H1 (cell line): ENCODE data around the gene SMIM9. TPM values are rescaled to one million over a fixed set of nuclear protein-coding genes. Genes with fewer than 3 reads are reported as not detected.

ENCODE experiments used
- CTCF ChIA-PET: fragments of 300-600 bp; sonication (Branson Sonifier 250); formaldehyde crosslinking; loops from one replicate; lab custom pipeline; 2021; ENCODE audit not compliant: partially characterized antibody; lab: Charles Lee
- POLR2A ChIA-PET: fragments of 300-600 bp; sonication (Branson Sonifier 250); formaldehyde crosslinking; loops from one replicate; lab custom pipeline; 2021; ENCODE audit warnings: inconsistent platforms; ENCODE audit not compliant: partially characterized antibody; lab: Charles Lee
- DNase-seq, 2 experiments: peaks; one replicate each; pipeline versions ENCODE4 v3.0.0 to v3.0.0-alpha.2; 2010 to 2022; ENCODE audit warnings: low spot score in 2 of 2, low read depth in 1 of 2, mixed read lengths in 1 of 2
- FAIRE-seq: peaks from 2 replicates; lab custom pipeline; 2011; peaks lifted over from hg19 to GRCh38; lab: Jason Lieb, UNC
- H2AFZ ChIP-seq: 2 replicates; pipeline ENCODE4 v1.8.1; 2012; ENCODE audit warnings: low read length, inconsistent platforms
- H2AK5ac ChIP-seq: 2 replicates; pipeline ENCODE4 v1.6.1; 2013; ENCODE audit warnings: low read depth, low read length
- H2BK120ac ChIP-seq: replicated peaks from 2 replicates; pipeline ENCODE3; 2013; ENCODE audit warnings: low read depth, low read length, inconsistent platforms
- H2BK12ac ChIP-seq: 2 replicates; pipeline ENCODE4 v1.6.1; 2013; ENCODE audit warnings: low read depth, low read length
- H2BK15ac ChIP-seq: 2 replicates; pipeline ENCODE4 v1.6.1; 2013; ENCODE audit warnings: low read length
- H2BK20ac ChIP-seq: 2 replicates; pipeline ENCODE4 v1.6.1; 2013; ENCODE audit warnings: low read length
- H2BK5ac ChIP-seq: 2 replicates; pipeline ENCODE4 v1.6.1; 2013; ENCODE audit warnings: low read depth, low read length
- H3K14ac ChIP-seq: 2 replicates; pipeline ENCODE4 v1.6.1; 2013; ENCODE audit warnings: inconsistent platforms; ENCODE audit not compliant: insufficient read length
- H3K18ac ChIP-seq: 2 replicates; pipeline ENCODE4 v1.6.1; 2013; ENCODE audit warnings: low read length; ENCODE audit errors: extremely low read depth
- H3K23ac ChIP-seq: 2 replicates; pipeline ENCODE4 v1.6.1; 2013; ENCODE audit warnings: inconsistent platforms; ENCODE audit not compliant: insufficient read length
- H3K23me2 ChIP-seq: 2 replicates; pipeline ENCODE4 v1.6.1; 2013; ENCODE audit warnings: low read depth, low read length
- H3K27ac ChIP-seq: 2 replicates; pipeline ENCODE4 v1.6.1; 2011; ENCODE audit warnings: low read depth, low read length, inconsistent platforms
- H3K27me3 ChIP-seq, 4 experiments: replicated peaks in 1 of 4; 1 replicate in 1 of 4; 2 replicates in 3 of 4; pipeline versions ENCODE4 v1.6.1 to v1.8.1; 2011 to 2013; ENCODE audit warnings: low read length in 3 of 4, mild to moderate bottlenecking in 3 of 4, inconsistent platforms in 2 of 4, mixed read lengths in 2 of 4, moderate library complexity in 1 of 4; ENCODE audit not compliant: control insufficient read depth in 3 of 4, insufficient read depth in 3 of 4; ENCODE audit errors: extremely low read depth in 1 of 4
- H3K36me3 ChIP-seq, 4 experiments: 2 replicates each; pipeline versions ENCODE4 v1.6.1 to v1.8.1; 2011 to 2013; ENCODE audit warnings: mild to moderate bottlenecking in 4 of 4, low read length in 3 of 4, moderate library complexity in 2 of 4, control low read depth in 1 of 4, inconsistent platforms in 1 of 4; ENCODE audit not compliant: insufficient read depth in 4 of 4, control insufficient read depth in 2 of 4
- H3K4ac ChIP-seq: replicated peaks from 2 replicates; pipeline ENCODE3; 2013; ENCODE audit warnings: low read length, low read depth, mixed read lengths, inconsistent platforms; ENCODE audit not compliant: insufficient read length
- H3K4me1 ChIP-seq, 4 experiments: replicated peaks in 1 of 4; 1 replicate in 1 of 4; 2 replicates in 3 of 4; pipeline versions ENCODE4 v1.6.1 to v1.8.1; 2011 to 2013; ENCODE audit warnings: low read length in 3 of 4, inconsistent platforms in 2 of 4, mixed read lengths in 1 of 4; ENCODE audit not compliant: insufficient read depth in 4 of 4, control insufficient read depth in 3 of 4
- H3K4me2 ChIP-seq, 2 experiments: 2 replicates each; pipeline versions ENCODE4 v1.6.1 to v1.8.1; 2011 to 2013; ENCODE audit warnings: low read depth in 2 of 2, low read length in 2 of 2, control low read depth in 1 of 2, inconsistent platforms in 1 of 2, mild to moderate bottlenecking in 1 of 2; ENCODE audit not compliant: insufficient read depth in 1 of 2
- H3K4me3 ChIP-seq, 4 experiments: fragments of 200-600, 300-600 bp in 1 of 4; sonication (generic), shearing (Covaris generic), sonication (Bioruptor Twin) in 1 of 4; 2 replicates each; pipeline versions ENCODE4 v1.5.1 to v1.8.1; 2011 to 2016; ENCODE audit warnings: low read length in 4 of 4, low read depth in 3 of 4, control low read depth in 2 of 4, inconsistent platforms in 2 of 4, mild to moderate bottlenecking in 2 of 4, mixed read lengths in 1 of 4, moderate library complexity in 1 of 4; ENCODE audit not compliant: insufficient read depth in 2 of 4; ENCODE audit errors: extremely low read depth in 1 of 4
- H3K56ac ChIP-seq: replicated peaks from 2 replicates; pipeline ENCODE3; 2013; ENCODE audit warnings: low read depth, mild to moderate bottlenecking, mixed read lengths, low read length, inconsistent platforms; ENCODE audit not compliant: insufficient read length
- H3K79me1 ChIP-seq: 2 replicates; pipeline ENCODE4 v1.6.1; 2013; ENCODE audit warnings: low read depth, low read length, control low read depth
- H3K79me2 ChIP-seq, 2 experiments: 2 replicates each; pipeline versions ENCODE4 v1.6.1 to v1.8.1; 2012 to 2013; ENCODE audit warnings: low read length in 2 of 2, mild to moderate bottlenecking in 2 of 2, inconsistent platforms in 1 of 2; ENCODE audit not compliant: insufficient read depth in 2 of 2, control insufficient read depth in 1 of 2
- H3K9ac ChIP-seq, 4 experiments: replicated peaks in 1 of 4; 1 replicate in 1 of 4; 2 replicates in 3 of 4; pipeline versions ENCODE4 v1.6.1 to v1.8.1; 2011 to 2013; ENCODE audit warnings: low read depth in 3 of 4, low read length in 3 of 4, control low read depth in 2 of 4, mild to moderate bottlenecking in 2 of 4, moderate library complexity in 2 of 4, inconsistent platforms in 1 of 4; ENCODE audit errors: extremely low read depth in 1 of 4
- H3K9me3 ChIP-seq, 2 experiments: 2 replicates each; pipeline versions ENCODE4 v1.6.1 to v1.8.1; 2012 to 2013; ENCODE audit warnings: mild to moderate bottlenecking in 2 of 2, moderate library complexity in 2 of 2, control low read depth in 1 of 2, inconsistent platforms in 1 of 2, low read depth in 1 of 2, low read length in 1 of 2, mixed read lengths in 1 of 2; ENCODE audit not compliant: insufficient read depth in 2 of 2
- H4K20me1 ChIP-seq, 2 experiments: replicated peaks in 1 of 2; 2 replicates each; pipeline versions ENCODE3 to v1.8.1; 2011 to 2013; ENCODE audit warnings: inconsistent platforms in 2 of 2, low read length in 2 of 2, mild to moderate bottlenecking in 1 of 2; ENCODE audit not compliant: insufficient read depth in 2 of 2, control insufficient read depth in 1 of 2
- H4K5ac ChIP-seq: 2 replicates; pipeline ENCODE4 v1.6.1; 2013; ENCODE audit warnings: low read length, low read depth, mixed read lengths, inconsistent platforms; ENCODE audit not compliant: insufficient read length
- H4K8ac ChIP-seq: 2 replicates; pipeline ENCODE4 v1.8.0; 2013; ENCODE audit warnings: mild to moderate bottlenecking, moderate library complexity, low read length, inconsistent platforms; ENCODE audit not compliant: insufficient read depth; ENCODE audit errors: extremely low read depth
- H4K91ac ChIP-seq: replicated peaks from 2 replicates; pipeline ENCODE3; 2013; ENCODE audit warnings: low read length, mixed read lengths, inconsistent platforms; ENCODE audit not compliant: insufficient read length
- CTBP2 ChIP-seq: IDR thresholded peaks from 2 replicates; pipeline ENCODE4 v1.7.0; 2011; ENCODE audit warnings: borderline replicate concordance, mild to moderate bottlenecking, moderate library complexity, mixed read lengths, low read length; ENCODE audit not compliant: insufficient read depth, insufficient read length
- HDAC2 ChIP-seq, 2 experiments: fragments of 300-600 bp in 1 of 2; sonication (generic) in 1 of 2; IDR thresholded peaks; 2 replicates each; pipeline ENCODE4 v1.6.1; 2011 to 2012; ENCODE audit warnings: low read depth in 2 of 2, low read length in 2 of 2, mild to moderate bottlenecking in 2 of 2, moderate library complexity in 2 of 2, borderline replicate concordance in 1 of 2, inconsistent platforms in 1 of 2
- KDM4A ChIP-seq: IDR thresholded peaks from one replicate; pipeline ENCODE4 v1.7.1; 2012; ENCODE audit warnings: low read depth, mild to moderate bottlenecking, moderate library complexity, low read length, inconsistent platforms; ENCODE audit not compliant: severe bottlenecking
- POU5F1 ChIP-seq: IDR thresholded peaks from 2 replicates; pipeline ENCODE4 v1.6.1; 2011; ENCODE audit warnings: low read depth, mild to moderate bottlenecking, low read length, moderate library complexity
- RAD21 ChIP-seq, 2 experiments: IDR thresholded peaks in 1 of 2; conservative IDR thresholded peaks in 1 of 2; 2 replicates each; pipeline ENCODE4 v1.6.1; 2011; ENCODE audit warnings: low read depth in 2 of 2, low read length in 2 of 2, improper control_type of control experiment in 1 of 2, inconsistent platforms in 1 of 2, mild to moderate bottlenecking in 1 of 2, moderate library complexity in 1 of 2
- WGBS, 2 experiments: shearing (Covaris generic) in 1 of 2; methylation state at CpG; one replicate each; pipeline versions ENCODE4 v1.1.6 to v1.1.7; 2013 to 2015; ENCODE audit warnings: low lambda C conversion rate in 2 of 2, mixed read lengths in 2 of 2, inconsistent platforms in 1 of 2, low coverage in 1 of 2, missing lambda C conversion rate in 1 of 2; ENCODE audit not compliant: insufficient replicate concordance in 2 of 2, insufficient coverage in 1 of 2, insufficient read length in 1 of 2; ENCODE audit errors: extremely low coverage in 1 of 2, missing lambda C conversion rate in 1 of 2; 5-methylcytosine and 5-hydroxymethylcytosine counted together
- polyA plus RNA-seq, 7 experiments: library from polyadenylated mRNA; depleted of rRNA in 3 of 7; stranded (reverse) in 5 of 7; unstranded in 2 of 7; fragments of >200 nt in 5 of 7; fragments of 200-250 nt in 2 of 7; gene quantifications; 1 replicate in 5 of 7; 2 replicates in 1 of 7; 4 replicates in 1 of 7; pipeline versions ENCODE4 v1.2.1 to v1.2.3, GENCODE V29; 2011 to 2013; ENCODE audit warnings: missing spikeins in 2 of 7, mixed read lengths in 2 of 7
- total RNA-seq: library from RNA; stranded (reverse); fragmentation: NEBNext Ultra II Directional; extraction: Animal tissue kit (Norgen Biotek cat#: 25700); gene quantifications from 2 replicates; pipeline ENCODE4 v1.2.1, GENCODE V29; 2021
- TF ChIP-seq, protein P1 (sequence below): IDR thresholded peaks from 2 replicates; pipeline ENCODE4 v1.6.1; 2011; ENCODE audit warnings: low read length, improper control_type of control experiment
- TF ChIP-seq, protein P2 (sequence below), 3 experiments: IDR thresholded peaks; 1 replicate in 2 of 3; 2 replicates in 1 of 3; pipeline versions ENCODE4 v1.5.1 to v1.6.1; 2011; ENCODE audit warnings: low read length in 3 of 3, mild to moderate bottlenecking in 3 of 3, inconsistent platforms in 2 of 3, low read depth in 1 of 3, moderate library complexity in 1 of 3; ENCODE audit not compliant: insufficient read depth in 1 of 3; ENCODE audit errors: control extremely low read depth in 1 of 3

Gene SMIM9
- total and polyA plus RNA-seq, 2 of the 8 experiments (the other 6 are each of a cell fraction or from before 2014, with no cell fraction given), result not detected

GRCh38 chrX:154809939-154810665, 24.4 kb downstream of the SMIM9 start:
- Histone ChIP-seq H2BK5ac (no peak overlapping the region), H3K23ac (no peak overlapping the region), H3K4me2 (no peak overlapping the region)
- no peak for DNase-seq
- TF ChIP-seq KDM4A, result no peak
- no peak for TF ChIP-seq RAD21 (IDR thresholded peaks at IDR 0.05 in 1 of 2, conservative IDR thresholded peaks at IDR 0.05 in 1 of 2; ENCODE audit: low read depth in 2 of 2, low read length in 2 of 2)
- no peak for TF ChIP-seq CTBP2
- no peak for TF ChIP-seq POU5F1
- TF ChIP-seq HDAC2 (IDR thresholded peaks at IDR 0.05; ENCODE audit: borderline replicate concordance in 1 of 2, low read depth in 2 of 2, low read length in 2 of 2), result no peak
- TF ChIP-seq, protein P1, sequence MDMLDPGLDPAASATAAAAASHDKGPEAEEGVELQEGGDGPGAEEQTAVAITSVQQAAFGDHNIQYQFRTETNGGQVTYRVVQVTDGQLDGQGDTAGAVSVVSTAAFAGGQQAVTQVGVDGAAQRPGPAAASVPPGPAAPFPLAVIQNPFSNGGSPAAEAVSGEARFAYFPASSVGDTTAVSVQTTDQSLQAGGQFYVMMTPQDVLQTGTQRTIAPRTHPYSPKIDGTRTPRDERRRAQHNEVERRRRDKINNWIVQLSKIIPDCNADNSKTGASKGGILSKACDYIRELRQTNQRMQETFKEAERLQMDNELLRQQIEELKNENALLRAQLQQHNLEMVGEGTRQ, result no peak
- TF ChIP-seq, protein P2, sequence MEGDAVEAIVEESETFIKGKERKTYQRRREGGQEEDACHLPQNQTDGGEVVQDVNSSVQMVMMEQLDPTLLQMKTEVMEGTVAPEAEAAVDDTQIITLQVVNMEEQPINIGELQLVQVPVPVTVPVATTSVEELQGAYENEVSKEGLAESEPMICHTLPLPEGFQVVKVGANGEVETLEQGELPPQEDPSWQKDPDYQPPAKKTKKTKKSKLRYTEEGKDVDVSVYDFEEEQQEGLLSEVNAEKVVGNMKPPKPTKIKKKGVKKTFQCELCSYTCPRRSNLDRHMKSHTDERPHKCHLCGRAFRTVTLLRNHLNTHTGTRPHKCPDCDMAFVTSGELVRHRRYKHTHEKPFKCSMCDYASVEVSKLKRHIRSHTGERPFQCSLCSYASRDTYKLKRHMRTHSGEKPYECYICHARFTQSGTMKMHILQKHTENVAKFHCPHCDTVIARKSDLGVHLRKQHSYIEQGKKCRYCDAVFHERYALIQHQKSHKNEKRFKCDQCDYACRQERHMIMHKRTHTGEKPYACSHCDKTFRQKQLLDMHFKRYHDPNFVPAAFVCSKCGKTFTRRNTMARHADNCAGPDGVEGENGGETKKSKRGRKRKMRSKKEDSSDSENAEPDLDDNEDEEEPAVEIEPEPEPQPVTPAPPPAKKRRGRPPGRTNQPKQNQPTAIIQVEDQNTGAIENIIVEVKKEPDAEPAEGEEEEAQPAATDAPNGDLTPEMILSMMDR (IDR thresholded peaks at IDR 0.05; ENCODE audit: control extremely low read depth in 1 of 3, insufficient read depth in 1 of 3, low read depth in 1 of 3, low read length in 3 of 3), result no peak
- TF ChIP-seq, all 59 proteins: peak for 0
- Histone ChIP-seq H3K36me3 (no peaks in the 10 kb centered on the region), H3K9me3 (no peaks in the 10 kb centered on the region; a peak in 1 of 4 replicates), H2BK12ac (no peak overlapping the region), H4K5ac (no peak overlapping the region), H3K23me2 (peaks cover 1% of the 10 kb centered on the region; the same call in 1 of the 2 replicates), H3K79me2 (no peaks in the 10 kb centered on the region), H3K4ac (no peak overlapping the region), H2BK20ac (no peak overlapping the region), H3K27ac (no peak overlapping the region), H3K56ac (no peak overlapping the region), H4K8ac (no peak overlapping the region), H3K79me1 (no peaks in the 10 kb centered on the region), H4K91ac (no peak overlapping the region), H3K18ac (no peak overlapping the region), H3K27me3 (peaks cover 0 to 2% (median 0%) of the 10 kb centered on the region in 4 experiments; a peak in 1 of 7 replicates), H3K14ac (no peak overlapping the region), H4K20me1 (no peaks in the 10 kb centered on the region), H2BK15ac (no peak overlapping the region), H2BK120ac (no peak overlapping the region), H3K9ac (no peak overlapping the region), H2AK5ac (no peak overlapping the region), H3K4me3 (no peak overlapping the region), H3K4me1 (no peaks in the 10 kb centered on the region; a peak in 1 of 7 replicates), H2AFZ (no peak overlapping the region)
- FAIRE-seq, result no peak
- ChIA-PET POLR2A (no interaction called here), CTCF (no interaction called here)
- WGBS, 2 experiments, result 92% methylated on average over 1 of the region's 1 CpG; no CpG with 5 or more reads in 1 of the 2 experiments
